K562 (cell line): Measurements from ENCODE around the gene MGAT4D. TPM values are rescaled to one million over a fixed set of nuclear protein-coding genes. Genes with fewer than 3 reads are reported as not detected.

Experiments used
- ATAC-seq: fragments of 200-7000 bp; cut with Tn5 transposase; 3 replicates; pipeline ENCODE4 v1.9.1; 2020; ENCODE audit warnings: moderate library complexity
- BruUV-seq: library from RNA; stranded (reverse); fragments of 400-500 nt; replicated peaks from 2 replicates; lab custom pipeline; 2021; lab: Mats Ljungman, UMichigan
- CTCF ChIA-PET: fragments of 300-600 bp; formaldehyde crosslinking; extraction: SDS; loops from one replicate; lab custom pipeline; 2021; ENCODE audit warnings: low intra/inter-chr PET ratio; lab: Yijun Ruan, JAX
- POLR2A ChIA-PET: fragments of 300-600, 350-650 bp; sonication (Branson Sonifier 250); formaldehyde crosslinking; extraction: SDS; loops from one replicate; lab custom pipeline; 2021; ENCODE audit warnings: antibody characterized with exemption, inconsistent platforms; lab: Yijun Ruan, JAX
- DNase-seq, 4 experiments: peaks; one replicate each; pipeline versions ENCODE4 v3.0.0 to v3.0.0-alpha.2; 2011 to 2018; ENCODE audit warnings: low spot score in 3 of 4, mixed read lengths in 3 of 4; ENCODE audit errors: extremely low read depth in 1 of 4
- FAIRE-seq: peaks from 2 replicates; lab custom pipeline; 2011; peaks lifted over from hg19 to GRCh38; lab: Jason Lieb, UNC
- H2AFZ ChIP-seq: 2 replicates; pipeline ENCODE4 v1.6.0; 2011; ENCODE audit warnings: low read depth, low read length, control low read depth, inconsistent platforms
- H3K27ac ChIP-seq: fragments of 200-600 bp; 3 replicates; pipeline ENCODE4 v1.8.0; 2011; ENCODE audit warnings: low read depth, mild to moderate bottlenecking, control low read depth, inconsistent platforms, low read length, moderate library complexity, mixed read lengths; ENCODE audit errors: extremely low read depth
- H3K27me3 ChIP-seq, 2 experiments: fragments of 300-600 bp in 1 of 2; 2 replicates in 1 of 2; 3 replicates in 1 of 2; pipeline versions ENCODE4 v1.6.0 to v1.8.0; 2011; ENCODE audit warnings: inconsistent platforms in 2 of 2, low read length in 2 of 2, mild to moderate bottlenecking in 1 of 2, mixed read lengths in 1 of 2, moderate library complexity in 1 of 2; ENCODE audit not compliant: control insufficient read depth in 2 of 2, insufficient read depth in 2 of 2
- H3K36me3 ChIP-seq: fragments of 300-600 bp; 3 replicates; pipeline ENCODE4 v1.8.0; 2011; ENCODE audit warnings: mild to moderate bottlenecking, low read length, inconsistent platforms; ENCODE audit not compliant: control insufficient read depth, insufficient read depth
- H3K4me1 ChIP-seq, 2 experiments: fragments of 200-600 bp in 1 of 2; replicated peaks in 1 of 2; 2 replicates in 1 of 2; 3 replicates in 1 of 2; pipeline versions ENCODE4 v1.5.1 to v1.8.0; 2011; ENCODE audit warnings: inconsistent platforms in 2 of 2, low read length in 2 of 2, mild to moderate bottlenecking in 1 of 2, mixed read lengths in 1 of 2, moderate library complexity in 1 of 2; ENCODE audit not compliant: control insufficient read depth in 2 of 2, insufficient read depth in 2 of 2
- H3K4me2 ChIP-seq: 2 replicates; pipeline ENCODE4 v1.6.1; 2011; ENCODE audit warnings: low read length, control low read depth, inconsistent platforms, mixed read lengths; ENCODE audit not compliant: insufficient read depth
- H3K4me3 ChIP-seq: fragments of 200-600 bp; sonication (generic), shearing (Covaris generic); 2 replicates; pipeline ENCODE4 v1.5.1; 2016; ENCODE audit warnings: control low read depth, inconsistent platforms
- H3K79me2 ChIP-seq: fragments of 200-600 bp; 3 replicates; pipeline ENCODE4 v1.8.0; 2011; ENCODE audit warnings: low read length, inconsistent platforms; ENCODE audit not compliant: control insufficient read depth, insufficient read depth
- H3K9ac ChIP-seq, 2 experiments: 2 replicates each; pipeline versions ENCODE4 v1.6.0 to v1.6.1; 2011; ENCODE audit warnings: low read depth in 2 of 2, low read length in 2 of 2, control low read depth in 1 of 2, inconsistent platforms in 1 of 2, mild to moderate bottlenecking in 1 of 2, mixed read lengths in 1 of 2; ENCODE audit not compliant: insufficient read depth in 1 of 2
- H3K9me1 ChIP-seq: one replicate; pipeline ENCODE4 v1.6.0; 2011; ENCODE audit warnings: inconsistent platforms, mild to moderate bottlenecking, low read length, moderate library complexity; ENCODE audit not compliant: control insufficient read depth, insufficient read depth
- H3K9me3 ChIP-seq: replicated peaks from 2 replicates; pipeline ENCODE4 v1.5.1; 2011; ENCODE audit warnings: low read depth, low read length, inconsistent platforms; ENCODE audit not compliant: control insufficient read depth, insufficient read depth
- H4K20me1 ChIP-seq: replicated peaks from 2 replicates; pipeline ENCODE4 v1.6.1; 2011; ENCODE audit warnings: low read length, inconsistent platforms, mixed read lengths; ENCODE audit not compliant: control insufficient read depth, insufficient read depth
- AFF4 ChIP-seq: sonication (generic); formaldehyde crosslinking; IDR thresholded peaks from 2 replicates; pipeline ENCODE4 v1.8.0; 2023; ENCODE audit warnings: mild to moderate bottlenecking, missing genetic modification reagents
- BMI1 ChIP-seq: fragments of 150-350 bp; IDR thresholded peaks from 2 replicates; pipeline ENCODE4 v1.6.1; 2014; ENCODE audit warnings: low read length
- BRD9 ChIP-seq: fragments of 450-650 bp; IDR thresholded peaks from 2 replicates; pipeline ENCODE4 v1.6.1; 2018; ENCODE audit warnings: low read depth; ENCODE audit not compliant: partially characterized antibody
- GATAD2B ChIP-seq: fragments of 450-650 bp; IDR thresholded peaks from 2 replicates; pipeline ENCODE4 v1.6.1; 2017; ENCODE audit warnings: mild to moderate bottlenecking, borderline replicate concordance
- LARP7 ChIP-seq: fragments of 450-650 bp; IDR thresholded peaks from 2 replicates; pipeline ENCODE4 v1.6.1; 2016
- MTA2 ChIP-seq: fragments of 450-650 bp; IDR thresholded peaks from 2 replicates; pipeline ENCODE4 v1.6.1; 2016; ENCODE audit warnings: low read depth
- SNIP1 ChIP-seq: fragments of 450-650 bp; IDR thresholded peaks from 2 replicates; pipeline ENCODE4 v1.7.1; 2017; ENCODE audit warnings: low read depth, mild to moderate bottlenecking
- STAT5A ChIP-seq: IDR thresholded peaks from 2 replicates; pipeline ENCODE4 v1.6.1; 2012; ENCODE audit warnings: low read length, inconsistent platforms, borderline replicate concordance
- ZNF253 ChIP-seq: fragments of 250-450 bp; sonication (Bioruptor Pico); conservative IDR thresholded peaks from 2 replicates; pipeline ENCODE4 v1.6.1; 2021; ENCODE audit warnings: mild to moderate bottlenecking
- ZNF280A ChIP-seq: fragments of 450-650 bp; IDR thresholded peaks from 2 replicates; pipeline ENCODE4 v1.6.1; 2018; ENCODE audit warnings: mild to moderate bottlenecking, low read depth; ENCODE audit not compliant: partially characterized antibody
- ZNF41 ChIP-seq: fragments of 250-450 bp; sonication (Bioruptor Pico); conservative IDR thresholded peaks from 2 replicates; pipeline ENCODE4 v1.4.0; 2020; ENCODE audit warnings: mild to moderate bottlenecking
- ZNF584 ChIP-seq: fragments of 200-800 bp; sonication (Bioruptor generic); IDR thresholded peaks from 2 replicates; pipeline ENCODE4 v1.6.1; 2016; ENCODE audit warnings: low read depth, mild to moderate bottlenecking, missing genetic modification characterization, missing compliant biosample characterization
- WGBS: fragments of 100-300 bp; shearing (Covaris generic); methylation state at CpG from one replicate; pipeline ENCODE4 v1.1.6; 2016; ENCODE audit warnings: low coverage, mixed read lengths; ENCODE audit not compliant: insufficient coverage; ENCODE audit errors: missing lambda C conversion rate; 5-methylcytosine and 5-hydroxymethylcytosine counted together
- in situ Hi-C: fragments of 300-500 bp; cut with MboI; formaldehyde crosslinking; loops from 4 replicates; pipeline ENCODE4 v1.15.0; 2018; ENCODE audit warnings: inconsistent platforms, mixed read lengths
- intact Hi-C: fragments of 100-400 bp; cut with micrococcal nuclease; formaldehyde crosslinking; loops from 2 replicates; pipeline ENCODE4 v1.14.2; 2022
- polyA plus RNA-seq, 8 experiments: library from polyadenylated mRNA; depleted of rRNA in 4 of 8; stranded (reverse) in 5 of 8; unstranded in 3 of 8; fragments of >200 nt; fragmentation: Nextera tagmentation in 2 of 8; fragmentation: Illumina TruSeq in 1 of 8; extraction: Ambion mirVana in 2 of 8; extraction: Trizol in 1 of 8; gene quantifications; 2 replicates each; pipeline versions ENCODE4 v1.2.1 to v1.2.3, GENCODE V29; 2011 to 2014; ENCODE audit warnings: inconsistent platforms in 1 of 8, missing spikeins in 1 of 8
- total RNA-seq, 7 experiments: library from RNA; depleted of rRNA in 6 of 7; stranded (reverse); fragments of >200 nt in 6 of 7; fragmentation: Illumina TruSeq in 2 of 7; extraction: Trizol in 2 of 7; gene quantifications; 2 replicates each; pipeline versions ENCODE4 v1.2.1 to v1.2.3, GENCODE V29; 2011 to 2021; ENCODE audit warnings: low replicate concordance in 1 of 7

The MGAT4D gene
- total and polyA plus RNA-seq, 9 of the 15 experiments (the other 6 are each of a cell fraction or from before 2014, with no cell fraction given), result not detected

GRCh38 chr4:140485939-140486338, 12.2 kb downstream of the MGAT4D start:
- CTCF ChIA-PET, result no interaction called here
- DNase-seq, result no peak
- no TSS peak for BruUV-seq
- intact Hi-C loops, result no loop called here
- H3K4me2 ChIP-seq, result no peak overlapping the region
- H3K4me3 ChIP-seq, result no peak overlapping the region
- WGBS, result 0% methylated on average over 1 of the region's 1 CpG
- no peaks in the 10 kb centered on the region for H3K27me3 ChIP-seq
- no peaks in the 10 kb centered on the region for H3K79me2 ChIP-seq
- H3K9ac ChIP-seq, result no peak overlapping the region
- H3K27ac ChIP-seq, result no peak overlapping the region
- POLR2A ChIA-PET, result no interaction called here
- no peaks in the 10 kb centered on the region for H3K9me3 ChIP-seq
- no peak overlapping the region for H2AFZ ChIP-seq
- H4K20me1 ChIP-seq, result no peaks in the 10 kb centered on the region
- ATAC-seq, result no peak
- FAIRE-seq, result no peak
- in situ Hi-C loops, result no loop called here
- no peaks in the 10 kb centered on the region for H3K4me1 ChIP-seq
- no peaks in the 10 kb centered on the region for H3K9me1 ChIP-seq
- H3K36me3 ChIP-seq, result no peaks in the 10 kb centered on the region
- TF ChIP-seq ZNF584, result no peak
- no peak for TF ChIP-seq MTA2
- TF ChIP-seq LARP7, result no peak
- TF ChIP-seq GATAD2B, result no peak
- TF ChIP-seq ZNF280A, result no peak
- no peak for TF ChIP-seq SNIP1
- TF ChIP-seq ZNF253, result no peak
- no peak for TF ChIP-seq BMI1
- TF ChIP-seq ZNF41 (CRISPR knock-in tag), result no peak
- TF ChIP-seq STAT5A, result no peak
- TF ChIP-seq AFF4 (CRISPR knock-in tag), result no peak
- no peak for TF ChIP-seq BRD9
